Body of pancreas (tissue), 4 donors: ENCODE results near the gene FAM217A.

Experiments used
- POLR2A ChIP-seq, 3 donors: fragments of 450-650 bp; IDR thresholded peaks; one replicate each; pipeline ENCODE4 v1.6.1; 2016; ENCODE audit warnings: antibody characterized with exemption in 3 of 3, mild to moderate bottlenecking in 2 of 3
- TF ChIP-seq, protein P1 (sequence below), 7 experiments: fragments of 450-650 bp in 4 of 7; fragments of 200-600 bp in 3 of 7; sonication (generic) in 3 of 7; IDR thresholded peaks; one replicate each; pipeline ENCODE4 v1.5.1; 2016 to 2019; ENCODE audit warnings: antibody characterized with exemption in 7 of 7

DNA sequence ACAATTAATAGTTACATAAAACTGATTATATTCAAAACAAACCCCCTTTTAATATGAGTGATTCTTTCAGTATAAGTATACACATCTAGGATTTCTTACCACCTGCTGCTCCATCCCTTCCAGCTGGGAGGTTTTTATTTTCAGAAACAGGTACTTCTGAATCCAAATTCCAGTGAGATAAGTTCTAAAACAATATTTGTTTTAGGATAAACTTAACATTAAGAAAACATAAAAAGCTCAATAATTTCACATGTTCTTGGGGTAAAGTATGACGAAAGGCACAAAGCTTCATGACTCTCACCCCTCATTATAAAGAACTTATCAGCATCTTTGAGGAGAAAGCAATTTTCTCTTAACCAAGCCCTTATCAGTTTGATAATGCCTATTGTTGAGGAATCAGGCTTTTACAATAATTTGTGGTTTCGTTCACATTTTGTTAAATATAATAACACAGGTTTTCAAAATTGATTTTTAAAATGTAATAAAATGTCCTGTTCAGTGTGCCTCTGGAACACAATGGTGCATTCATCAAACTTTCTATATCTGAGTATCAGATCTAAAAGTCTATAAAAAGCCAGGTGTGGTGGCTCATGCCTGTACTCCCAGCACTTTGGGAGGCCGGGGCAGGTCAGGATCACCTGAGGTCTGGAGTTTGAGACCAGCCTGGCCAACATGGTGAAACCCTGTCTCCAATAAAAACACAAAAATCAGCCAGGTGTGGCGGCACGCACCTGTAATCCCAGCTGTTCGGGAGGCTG, 4.3 kb downstream of the FAM217A start:
- TF ChIP-seq, protein P1, sequence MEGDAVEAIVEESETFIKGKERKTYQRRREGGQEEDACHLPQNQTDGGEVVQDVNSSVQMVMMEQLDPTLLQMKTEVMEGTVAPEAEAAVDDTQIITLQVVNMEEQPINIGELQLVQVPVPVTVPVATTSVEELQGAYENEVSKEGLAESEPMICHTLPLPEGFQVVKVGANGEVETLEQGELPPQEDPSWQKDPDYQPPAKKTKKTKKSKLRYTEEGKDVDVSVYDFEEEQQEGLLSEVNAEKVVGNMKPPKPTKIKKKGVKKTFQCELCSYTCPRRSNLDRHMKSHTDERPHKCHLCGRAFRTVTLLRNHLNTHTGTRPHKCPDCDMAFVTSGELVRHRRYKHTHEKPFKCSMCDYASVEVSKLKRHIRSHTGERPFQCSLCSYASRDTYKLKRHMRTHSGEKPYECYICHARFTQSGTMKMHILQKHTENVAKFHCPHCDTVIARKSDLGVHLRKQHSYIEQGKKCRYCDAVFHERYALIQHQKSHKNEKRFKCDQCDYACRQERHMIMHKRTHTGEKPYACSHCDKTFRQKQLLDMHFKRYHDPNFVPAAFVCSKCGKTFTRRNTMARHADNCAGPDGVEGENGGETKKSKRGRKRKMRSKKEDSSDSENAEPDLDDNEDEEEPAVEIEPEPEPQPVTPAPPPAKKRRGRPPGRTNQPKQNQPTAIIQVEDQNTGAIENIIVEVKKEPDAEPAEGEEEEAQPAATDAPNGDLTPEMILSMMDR (IDR thresholded peaks at IDR 0.05) = no peak
- TF ChIP-seq POLR2A (IDR thresholded peaks at IDR 0.05) = no peak
